Spleen (tissue), 7 donors: Measurements from ENCODE around the gene B3GAT1.

Experiments used
- POLR2AphosphoS5 ChIP-seq, 3 donors: sonication (generic); formaldehyde crosslinking; IDR thresholded peaks; one replicate each; pipeline ENCODE4 v1.5.1; 2017; ENCODE audit warnings: antibody characterized with exemption in 3 of 3
- TF ChIP-seq, protein P1 (sequence below), 11 experiments: fragments of 200-600 bp in 7 of 11; fragments of 450-650 bp in 4 of 11; sonication (generic) in 4 of 11; IDR thresholded peaks in 8 of 11; conservative IDR thresholded peaks in 3 of 11; 1 replicate in 7 of 11; 2 replicates in 4 of 11; pipeline versions ENCODE4 v1.4.0 to v1.8.0; 2016 to 2021; ENCODE audit warnings: antibody characterized with exemption in 11 of 11, inconsistent platforms in 4 of 11, mild to moderate bottlenecking in 1 of 11
- donor health status: DM: no; HTN: no; CAD: no; lungs with moderate emphysema.
- donor health status: DM: no; HTN: no; CAD: no.
- donor health status: DM: no; HTN: no; CAD: no.

DNA sequence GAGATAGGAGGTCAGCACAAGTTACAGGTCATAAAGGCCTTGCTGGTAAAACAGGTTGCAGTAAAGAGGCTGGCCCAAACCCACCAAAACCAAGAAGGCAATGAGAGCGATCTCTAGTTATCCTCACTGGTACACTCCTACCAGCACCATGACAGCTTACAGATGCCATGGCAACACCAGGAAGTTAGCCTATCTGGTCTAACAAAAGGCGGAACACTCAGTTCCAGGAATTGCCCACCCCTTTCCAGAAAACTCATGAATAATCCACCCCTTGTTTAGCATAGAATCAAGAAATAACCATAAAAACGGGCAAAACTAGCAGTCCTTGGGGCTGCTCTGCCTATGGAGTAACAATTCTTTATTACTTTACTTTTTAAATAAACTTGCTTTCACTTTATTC, 43.5 kb upstream of the B3GAT1 start:
- TF ChIP-seq, protein P1, sequence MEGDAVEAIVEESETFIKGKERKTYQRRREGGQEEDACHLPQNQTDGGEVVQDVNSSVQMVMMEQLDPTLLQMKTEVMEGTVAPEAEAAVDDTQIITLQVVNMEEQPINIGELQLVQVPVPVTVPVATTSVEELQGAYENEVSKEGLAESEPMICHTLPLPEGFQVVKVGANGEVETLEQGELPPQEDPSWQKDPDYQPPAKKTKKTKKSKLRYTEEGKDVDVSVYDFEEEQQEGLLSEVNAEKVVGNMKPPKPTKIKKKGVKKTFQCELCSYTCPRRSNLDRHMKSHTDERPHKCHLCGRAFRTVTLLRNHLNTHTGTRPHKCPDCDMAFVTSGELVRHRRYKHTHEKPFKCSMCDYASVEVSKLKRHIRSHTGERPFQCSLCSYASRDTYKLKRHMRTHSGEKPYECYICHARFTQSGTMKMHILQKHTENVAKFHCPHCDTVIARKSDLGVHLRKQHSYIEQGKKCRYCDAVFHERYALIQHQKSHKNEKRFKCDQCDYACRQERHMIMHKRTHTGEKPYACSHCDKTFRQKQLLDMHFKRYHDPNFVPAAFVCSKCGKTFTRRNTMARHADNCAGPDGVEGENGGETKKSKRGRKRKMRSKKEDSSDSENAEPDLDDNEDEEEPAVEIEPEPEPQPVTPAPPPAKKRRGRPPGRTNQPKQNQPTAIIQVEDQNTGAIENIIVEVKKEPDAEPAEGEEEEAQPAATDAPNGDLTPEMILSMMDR (IDR thresholded peaks at IDR 0.05 in 8 of 11, conservative IDR thresholded peaks at IDR 0.05 in 3 of 11) = no peak
- no peak for TF ChIP-seq POLR2AphosphoS5 (IDR thresholded peaks at IDR 0.05)
